GM10248 (cell line): Measurements from ENCODE around the gene SYF2.
"Not testable (repeated sequence)": the region's sequence is repeated elsewhere in the genome, so short reads cannot be mapped to it uniquely, and the experiment has no call there.

ENCODE experiments used
- CTCF ChIA-PET: fragments of 300-600 bp; sonication (Branson Sonifier 250); formaldehyde crosslinking; extraction: SDS; loops from one replicate; lab custom pipeline; 2021; ENCODE audit warnings: antibody characterized with exemption; lab: Yijun Ruan, JAX
- POLR2A ChIA-PET: fragments of 350-650 bp; sonication (Branson Sonifier 250); formaldehyde crosslinking; extraction: SDS; loops from one replicate; lab custom pipeline; 2020; ENCODE audit warnings: antibody characterized with exemption; lab: Yijun Ruan, JAX
- DNase-seq: peaks from one replicate; pipeline ENCODE4 v3.0.0; 2012; ENCODE audit errors: extremely low spot score
- CTCF ChIP-seq: IDR thresholded peaks from 2 replicates; pipeline ENCODE4 v1.5.1; 2012; ENCODE audit warnings: mild to moderate bottlenecking, low read depth; ENCODE audit errors: extremely low read depth, missing control alignments, control extremely low read depth

Gene SYF2

GRCh38 chr1:25232027-25232865 is at the start of gene SYF2:
SYF2 (minus strand) TSS chr1:25232502; CDS start chr1:25232467, 35 bp downstream.
- ChIA-PET CTCF (interaction anchor here (1.2 to 2.3 kb wide), 6 partner anchors 8 to 27 kb away, joined by 3 to 9 read pairs (median 6); no protein-coding TSS in a partner anchor), POLR2A (interaction anchor here (0.6 to 4.3 kb wide), 6 partner anchors 9 to 1087 kb away, joined by 3 to 26 read pairs (median 6); partner anchors contain the start of genes RSRP1 and RUNX3)
- no peak for TF ChIP-seq CTCF
- DNase-seq = peak; percentile 96

- DNase-seq, POLR2A ChIA-PET, CTCF ChIA-PET: not testable (repeated sequence)
Measured at GRCh38 chr1:25279693-25280111, 47.4 kb upstream of the SYF2 start.

GRCh38 chr1:25278790-25279189 is 46.5 kb upstream of the SYF2 start:
- CTCF ChIA-PET, POLR2A ChIA-PET, DNase-seq: not testable (repeated sequence)

GRCh38 chr1:25278358-25278757 is 46.1 kb upstream of the SYF2 start:
- POLR2A ChIA-PET, CTCF ChIA-PET, DNase-seq: not testable (repeated sequence)

GRCh38 chr1:25277295-25277694 is 45.0 kb upstream of the SYF2 start:
- DNase-seq, POLR2A ChIA-PET: not testable (repeated sequence)

GRCh38 chr1:25275648-25276047 is 43.3 kb upstream of the SYF2 start:
- DNase-seq, CTCF ChIA-PET, POLR2A ChIA-PET: not testable (repeated sequence)

More at GRCh38 chr1:25277295-25277694, 45.0 kb upstream of the SYF2 start:
- CTCF ChIA-PET = not testable (repeated sequence)

- POLR2A ChIA-PET, DNase-seq, CTCF ChIA-PET: not testable (repeated sequence)
Measured at GRCh38 chr1:25272238-25272637, 39.9 kb upstream of the SYF2 start, which contains the start of gene RHD. RHD (plus strand) TSS chr1:25272509; CDS start chr1:25272548, 39 bp downstream.

- DNase-seq, POLR2A ChIA-PET, CTCF ChIA-PET: not testable (repeated sequence)
Measured at GRCh38 chr1:25268143-25268760, 36.0 kb upstream of the SYF2 start.

- POLR2A ChIA-PET, CTCF ChIA-PET: not testable (repeated sequence)
- DNase-seq = peak; percentile 80
Measured at GRCh38 chr1:25267288-25268142, 35.2 kb upstream of the SYF2 start.

- POLR2A ChIA-PET, CTCF ChIA-PET, DNase-seq: not testable (repeated sequence)
Measured at GRCh38 chr1:25266554-25267287, 34.4 kb upstream of the SYF2 start.

- CTCF ChIA-PET, POLR2A ChIA-PET, DNase-seq: not testable (repeated sequence)
Measured at GRCh38 chr1:25260336-25260735, 28.0 kb upstream of the SYF2 start.

- CTCF ChIA-PET, POLR2A ChIA-PET: not testable (repeated sequence)
Measured at GRCh38 chr1:25259813-25260212, 27.5 kb upstream of the SYF2 start.

More at GRCh38 chr1:25259813-25260212, 27.5 kb upstream of the SYF2 start:
- not testable (repeated sequence) for DNase-seq
